GM19351 (cell line): ENCODE measurements around the gene CIPC.

Experiments
- ATAC-seq: cut with Tn5 transposase; IDR thresholded peaks from one replicate; pipeline ENCODE4 v1.9.1; 2021; ENCODE audit warnings: mild to moderate bottlenecking, moderate library complexity; ENCODE audit not compliant: unreplicated experiment

Gene CIPC

GRCh38 chr14:77145975-77146740, 48.1 kb downstream of the CIPC start:
- no peak for ATAC-seq

DNA sequence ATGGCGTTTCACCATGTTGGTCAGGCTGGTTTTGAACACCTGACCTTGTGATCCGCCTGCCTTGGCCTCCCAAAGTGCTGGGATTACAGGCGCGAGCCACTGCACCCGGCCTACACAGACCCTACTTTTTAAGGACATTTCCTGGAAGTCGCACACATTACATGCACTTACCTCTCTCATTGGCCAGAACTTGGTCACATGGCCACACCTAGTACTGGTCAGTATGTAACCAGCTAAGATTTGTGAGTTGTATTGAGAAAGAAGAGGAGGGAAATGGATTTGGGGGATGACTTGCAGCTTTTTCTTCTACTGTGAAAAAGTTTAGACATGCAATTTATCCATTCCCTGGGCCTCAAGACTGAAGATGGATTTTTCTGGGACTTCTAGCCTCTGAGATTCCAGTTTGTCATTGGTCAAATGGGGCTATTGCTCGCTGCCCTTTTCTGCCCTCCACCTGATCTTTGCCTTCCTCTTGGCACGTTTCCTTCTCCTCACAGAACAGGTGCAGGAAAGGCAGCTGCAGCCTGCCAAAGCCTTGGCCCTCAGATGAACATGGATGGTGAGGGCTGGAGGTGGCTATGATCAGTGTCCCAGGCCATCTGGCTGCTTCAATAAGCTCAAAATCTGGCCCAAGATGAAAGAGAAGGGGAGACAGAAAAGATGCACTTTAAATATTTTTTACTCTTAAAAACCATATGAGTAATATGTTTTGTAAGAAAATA, 50.6 kb downstream of the CIPC start:
- no peak for ATAC-seq

GRCh38 chr14:77151245-77151644, 53.2 kb downstream of the CIPC start:
- no peak for ATAC-seq

DNA sequence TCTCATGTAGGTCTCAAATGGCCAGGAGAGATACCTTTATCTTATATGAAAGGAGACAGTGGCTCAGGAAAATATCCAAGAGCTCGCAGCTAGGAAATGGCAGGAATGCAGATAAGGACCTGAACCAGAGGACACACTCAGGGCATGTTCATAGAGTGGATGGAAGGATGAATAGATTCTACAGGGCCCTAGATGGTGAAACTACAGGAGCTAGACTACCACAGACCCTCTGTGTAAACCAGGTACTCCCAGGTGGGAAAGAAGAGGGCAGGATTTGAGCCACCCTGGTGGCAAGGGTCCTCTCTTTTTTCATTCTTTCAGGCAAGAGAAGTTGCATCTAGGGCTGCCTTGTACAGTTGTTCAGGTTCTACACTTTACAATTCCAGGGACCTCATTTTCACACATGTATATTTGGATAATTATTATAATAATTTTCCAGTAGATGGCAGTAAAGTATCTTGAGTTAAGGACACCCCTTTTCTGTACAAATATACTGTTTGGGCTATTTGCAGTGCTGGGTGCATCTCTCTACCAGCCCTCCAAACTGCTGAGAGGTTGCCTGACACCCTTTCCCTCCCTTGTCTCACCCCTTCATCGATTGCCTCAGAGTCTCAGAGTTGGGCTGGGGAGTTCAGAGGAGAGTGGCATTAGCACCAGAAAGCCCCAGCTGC, 54.0 kb downstream of the CIPC start:
- no peak for ATAC-seq

DNA sequence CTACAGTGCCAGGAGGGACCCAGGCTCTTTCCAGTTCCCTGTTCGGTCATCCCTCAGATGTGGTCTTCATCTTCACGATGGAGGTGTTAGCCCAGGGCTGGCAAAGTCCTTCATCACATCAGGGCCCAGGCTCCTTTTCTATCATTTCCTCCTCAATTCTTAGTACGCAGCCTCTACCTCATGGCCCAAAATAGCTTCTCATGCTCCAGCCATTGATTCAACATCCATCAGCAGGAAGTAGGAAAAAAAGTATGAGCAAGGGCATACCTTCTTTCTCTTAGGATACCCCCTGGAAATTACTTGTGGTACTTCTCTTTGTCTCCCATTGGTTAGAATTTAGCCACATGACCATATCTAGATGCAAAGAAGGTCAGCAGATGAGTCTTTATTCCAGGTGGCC, 55.7 kb downstream of the CIPC start:
- ATAC-seq = no peak

DNA sequence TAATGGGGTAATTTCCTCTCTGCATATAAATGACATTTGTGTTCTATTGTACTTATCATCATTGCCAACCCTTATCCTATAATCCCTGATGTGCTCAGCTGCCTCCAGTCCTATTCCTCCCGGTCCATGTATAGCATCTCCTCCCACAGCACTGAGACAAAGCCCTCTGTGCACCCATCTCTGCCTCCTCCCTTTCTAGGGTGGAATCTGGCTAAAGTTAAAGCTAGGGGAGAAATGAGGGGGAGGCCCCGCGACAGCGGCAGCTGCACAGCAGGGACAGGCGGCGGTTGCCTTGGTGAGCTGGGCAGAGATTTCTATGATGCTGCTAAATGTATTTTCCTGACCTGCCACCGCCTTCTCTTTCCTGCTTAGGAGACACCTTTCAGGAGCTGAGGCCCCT, 56.4 kb downstream of the CIPC start:
- ATAC-seq = no peak

GRCh38 chr14:77155083-77155482, 57.0 kb downstream of the CIPC start:
- no peak for ATAC-seq

- ATAC-seq = no peak
Observed at GRCh38 chr14:77157740-77158139, 59.7 kb downstream of the CIPC start.

DNA sequence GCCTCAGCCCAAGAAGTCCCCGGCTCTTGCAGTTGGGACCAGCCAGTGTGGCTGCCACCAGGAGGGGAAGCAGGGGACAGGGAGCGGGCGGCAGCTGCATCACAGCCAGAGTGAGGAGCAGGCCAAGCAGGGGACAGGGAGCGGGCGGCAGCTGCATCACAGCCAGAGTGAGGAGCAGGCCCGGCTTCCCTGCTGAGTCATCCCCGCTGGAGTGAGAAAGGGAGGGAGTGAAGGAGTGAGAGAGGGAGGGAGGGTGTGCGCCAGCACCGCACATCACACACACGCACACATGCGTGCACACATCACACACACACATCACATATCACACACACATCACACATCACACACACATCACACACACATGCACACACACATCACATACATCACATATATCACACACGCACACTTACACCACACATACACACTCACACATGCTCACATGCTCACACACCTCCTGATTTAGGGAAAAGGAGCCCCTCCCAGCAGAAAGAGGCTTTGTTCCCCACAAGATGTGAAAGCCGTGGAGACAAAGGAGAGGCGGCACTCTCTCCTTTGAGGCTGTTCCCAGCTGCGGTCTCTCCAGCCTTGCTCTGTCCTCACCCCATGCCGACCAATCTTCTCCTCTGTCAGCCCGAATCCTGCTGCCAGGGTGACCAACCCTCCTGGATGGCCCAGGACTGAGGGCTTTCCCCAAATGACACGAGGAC, 60.3 kb downstream of the CIPC start:
- no peak for ATAC-seq

DNA sequence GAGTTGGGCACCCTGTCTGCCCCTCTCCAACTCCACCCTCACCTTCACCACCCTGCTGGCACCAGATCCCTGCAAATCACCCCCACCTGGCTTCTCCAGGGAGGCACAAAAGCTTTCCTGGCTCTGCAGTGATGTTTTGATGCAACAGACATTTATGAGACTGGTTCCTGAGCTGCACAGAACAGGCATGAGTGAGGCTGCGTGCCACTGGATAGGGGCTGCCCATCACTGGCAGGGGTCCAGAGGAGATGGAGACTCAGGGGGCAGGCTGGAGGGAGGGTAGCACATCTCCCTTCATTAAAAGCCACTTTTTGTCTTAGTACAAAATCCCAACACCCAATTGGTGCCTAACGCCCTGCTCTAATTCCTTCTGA, 60.8 kb downstream of the CIPC start:
- no peak for ATAC-seq

- ATAC-seq = no peak
Observed at GRCh38 chr14:77161011-77161410, 63.0 kb downstream of the CIPC start.
